Breast epithelium (tissue), 4 donors: Measurements from ENCODE around the gene PDE4D. TPM values are rescaled to one million over a fixed set of nuclear protein-coding genes. Genes with fewer than 3 reads are reported as not detected.

Experiments
- DNase-seq, 2 donors: peaks; one replicate each; pipeline ENCODE4 v3.0.0-alpha.2; 2019; ENCODE audit warnings: low spot score in 2 of 2
- H3K27ac ChIP-seq, 2 donors: fragments of 200-600 bp; sonication (generic) in 1 of 2; one replicate each; pipeline ENCODE4 v1.5.1; 2016 to 2019; ENCODE audit warnings: mild to moderate bottlenecking in 1 of 2
- H3K27me3 ChIP-seq, 2 donors: fragments of 200-600 bp; sonication (generic) in 1 of 2; one replicate each; pipeline versions ENCODE4 v1.5.1 to v1.6.0; 2017 to 2019; ENCODE audit warnings: control low read depth in 1 of 2, mild to moderate bottlenecking in 1 of 2
- H3K36me3 ChIP-seq: fragments of 200-600 bp; one replicate; pipeline ENCODE4 v1.5.1; 2019
- H3K4me1 ChIP-seq, 2 donors: fragments of 200-600 bp; sonication (generic); one replicate each; pipeline ENCODE4 v1.5.1; 2016 to 2019; ENCODE audit warnings: control low read depth in 1 of 2
- H3K4me3 ChIP-seq, 3 donors: fragments of 200-600 bp; sonication (generic); 1 replicate in 2 of 3; 2 replicates in 1 of 3; pipeline ENCODE4 v1.5.1; 2016 to 2019; ENCODE audit warnings: mild to moderate bottlenecking in 3 of 3, moderate library complexity in 2 of 3
- H3K9me3 ChIP-seq, 2 donors: fragments of 200-600 bp; sonication (generic) in 1 of 2; one replicate each; pipeline ENCODE4 v1.5.1; 2016 to 2019; ENCODE audit warnings: control low read depth in 1 of 2
- CTCF ChIP-seq, 3 donors: fragments of 450-650 bp; IDR thresholded peaks; one replicate each; pipeline ENCODE4 v1.5.1; 2016 to 2017; ENCODE audit warnings: antibody characterized with exemption in 3 of 3, mild to moderate bottlenecking in 3 of 3, moderate library complexity in 3 of 3
- POLR2A ChIP-seq: fragments of 450-650 bp; IDR thresholded peaks from one replicate; pipeline ENCODE4 v1.6.1; 2016; ENCODE audit warnings: antibody characterized with exemption, mild to moderate bottlenecking, moderate library complexity
- POLR2AphosphoS5 ChIP-seq, 3 donors: sonication (generic); formaldehyde crosslinking; IDR thresholded peaks; one replicate each; pipeline ENCODE4 v1.6.1; 2017; ENCODE audit warnings: antibody characterized with exemption in 3 of 3
- intact Hi-C: fragments of 100-400 bp; cut with DNase I; formaldehyde crosslinking; loops from one replicate; pipeline ENCODE4 v1.15.1; 2023; ENCODE audit warnings: low total_unique reads
- total RNA-seq, 3 donors: library from RNA; depleted of rRNA; stranded (reverse); fragments of >200 nt; gene quantifications; one replicate each; pipeline ENCODE4 v1.1.0, GENCODE V29; 2016

The PDE4D gene
- total RNA-seq, 3 donors from 2014 or later, result 14.4 to 37.4 (median 28.2) TPM

- H3K4me1 ChIP-seq, result no peaks in the 10 kb centered on the region
- TF ChIP-seq POLR2A, result no peak
- no peak for TF ChIP-seq POLR2AphosphoS5 (IDR thresholded peaks at IDR 0.05)
- no peak for TF ChIP-seq CTCF (IDR thresholded peaks at IDR 0.05)
- intact Hi-C loops, result no loop called here
- DNase-seq, result no peak
- no peaks in the 10 kb centered on the region for H3K9me3 ChIP-seq
- no peaks in the 10 kb centered on the region for H3K27me3 ChIP-seq
- H3K4me3 ChIP-seq, result no peak overlapping the region
- no peak overlapping the region for H3K27ac ChIP-seq
- no peaks in the 10 kb centered on the region for H3K36me3 ChIP-seq
Observed at GRCh38 chr5:59620535-59621212, 272.9 kb downstream of the PDE4D start.

GRCh38 chr5:59618644-59619043 is 274.9 kb downstream of the PDE4D start:
- no peak overlapping the region for H3K4me3 ChIP-seq
- H3K36me3 ChIP-seq, result no peaks in the 10 kb centered on the region
- H3K9me3 ChIP-seq, result no peaks in the 10 kb centered on the region
- intact Hi-C loops, result no loop called here
- no peaks in the 10 kb centered on the region for H3K27me3 ChIP-seq
- no peak for TF ChIP-seq POLR2AphosphoS5 (IDR thresholded peaks at IDR 0.05)
- TF ChIP-seq POLR2A, result no peak
- no peak for TF ChIP-seq CTCF (IDR thresholded peaks at IDR 0.05)
- no peak overlapping the region for H3K27ac ChIP-seq
- DNase-seq, result no peak
- no peaks in the 10 kb centered on the region for H3K4me1 ChIP-seq

GRCh38 chr5:59617186-59617771 is 276.2 kb downstream of the PDE4D start:
- intact Hi-C loops, result no loop called here
- Histone ChIP-seq H3K27ac (no peak overlapping the region), H3K4me1 (no peaks in the 10 kb centered on the region), H3K4me3 (no peak overlapping the region), H3K9me3 (no peaks in the 10 kb centered on the region), H3K27me3 (no peaks in the 10 kb centered on the region), H3K36me3 (no peaks in the 10 kb centered on the region)
- no peak for DNase-seq
- TF ChIP-seq POLR2AphosphoS5 (IDR thresholded peaks at IDR 0.05), result no peak

- Histone ChIP-seq H3K27ac (no peak overlapping the region), H3K4me1 (no peaks in the 10 kb centered on the region), H3K9me3 (no peaks in the 10 kb centered on the region), H3K36me3 (no peaks in the 10 kb centered on the region), H3K4me3 (no peak overlapping the region), H3K27me3 (no peaks in the 10 kb centered on the region)
- intact Hi-C loops, result no loop called here
- no peak for TF ChIP-seq POLR2A
- TF ChIP-seq POLR2AphosphoS5 (IDR thresholded peaks at IDR 0.05), result no peak
- no peak for TF ChIP-seq CTCF (IDR thresholded peaks at IDR 0.05)
- no peak for DNase-seq
Observed at GRCh38 chr5:59616413-59616812, 277.1 kb downstream of the PDE4D start.

GRCh38 chr5:59615272-59615671 is 278.3 kb downstream of the PDE4D start:
- DNase-seq, result no peak
- no peaks in the 10 kb centered on the region for H3K4me1 ChIP-seq
- H3K36me3 ChIP-seq, result no peaks in the 10 kb centered on the region
- no peak for TF ChIP-seq POLR2AphosphoS5 (IDR thresholded peaks at IDR 0.05)
- TF ChIP-seq POLR2A, result no peak
- TF ChIP-seq CTCF (IDR thresholded peaks at IDR 0.05), result no peak
- no peaks in the 10 kb centered on the region for H3K9me3 ChIP-seq
- H3K4me3 ChIP-seq, result no peak overlapping the region
- intact Hi-C loops, result no loop called here
- H3K27ac ChIP-seq, result no peak overlapping the region
- H3K27me3 ChIP-seq, result no peaks in the 10 kb centered on the region
